ENCODE data around the gene NAA35.

GRCh38 chr9:85987236-85987635, 46.3 kb downstream of the NAA35 start:
- TF ChIP-seq CTCF (IDR thresholded peaks at IDR 0.05) (no peak), POLR2A (IDR thresholded peaks at IDR 0.05) (no peak)
